RWPE2 (cell line): ENCODE results near the gene IL1RAPL1.

Source experiments
- ATAC-seq: fragments of 200-7000 bp; cut with Tn5 transposase; 3 replicates; pipeline ENCODE4 v1.9.1; 2021; ENCODE audit warnings: low read depth
- DNase-seq: peaks from one replicate; pipeline ENCODE4 v3.0.0-alpha.2; 2020; ENCODE audit warnings: low spot score
- H3K27ac ChIP-seq: fragments of 450-650 bp; 2 replicates; pipeline ENCODE4 v1.5.1; 2017; ENCODE audit warnings: mild to moderate bottlenecking; ENCODE audit not compliant: poor library complexity, severe bottlenecking
- H3K27me3 ChIP-seq: fragments of 250-450 bp; sonication (Bioruptor Pico); 2 replicates; pipeline ENCODE4 v1.5.1; 2021; ENCODE audit warnings: mild to moderate bottlenecking, moderate library complexity; ENCODE audit not compliant: insufficient read depth, poor library complexity, severe bottlenecking
- H3K36me3 ChIP-seq: fragments of 250-450 bp; sonication (Bioruptor Pico); 2 replicates; pipeline ENCODE4 v1.5.1; 2020; ENCODE audit warnings: low read depth, mild to moderate bottlenecking, moderate library complexity
- H3K4me1 ChIP-seq: fragments of 250-450 bp; sonication (Bioruptor Pico); 2 replicates; pipeline ENCODE4 v1.5.1; 2021; ENCODE audit warnings: mild to moderate bottlenecking, moderate library complexity; ENCODE audit not compliant: insufficient read depth, poor library complexity, severe bottlenecking
- H3K4me3 ChIP-seq: fragments of 250-450 bp; sonication (Bioruptor Pico); 2 replicates; pipeline ENCODE4 v1.5.1; 2021; ENCODE audit warnings: mild to moderate bottlenecking, moderate library complexity; ENCODE audit not compliant: severe bottlenecking
- H3K9me3 ChIP-seq: fragments of 250-450 bp; sonication (Bioruptor Pico); 2 replicates; pipeline ENCODE4 v1.5.1; 2021; ENCODE audit warnings: mild to moderate bottlenecking, moderate library complexity; ENCODE audit not compliant: severe bottlenecking
- TF ChIP-seq, protein P1 (sequence below): fragments of 450-650 bp; IDR thresholded peaks from one replicate; pipeline ENCODE4 v1.5.1; 2017; ENCODE audit warnings: mild to moderate bottlenecking, moderate library complexity; ENCODE audit not compliant: poor library complexity, severe bottlenecking

IL1RAPL1 gene

GRCh38 chrX:29530501-29530900, 943.3 kb downstream of the IL1RAPL1 start:
- Histone ChIP-seq H3K36me3 (no peaks in the 10 kb centered on the region), H3K27ac (no peak overlapping the region), H3K4me1 (no peaks in the 10 kb centered on the region), H3K27me3 (no peaks in the 10 kb centered on the region), H3K9me3 (no peaks in the 10 kb centered on the region), H3K4me3 (no peak overlapping the region)
- ATAC-seq: peak; percentile 40; the same call in 2 of the 3 replicates
- DNase-seq: no peak
- TF ChIP-seq, protein P1, sequence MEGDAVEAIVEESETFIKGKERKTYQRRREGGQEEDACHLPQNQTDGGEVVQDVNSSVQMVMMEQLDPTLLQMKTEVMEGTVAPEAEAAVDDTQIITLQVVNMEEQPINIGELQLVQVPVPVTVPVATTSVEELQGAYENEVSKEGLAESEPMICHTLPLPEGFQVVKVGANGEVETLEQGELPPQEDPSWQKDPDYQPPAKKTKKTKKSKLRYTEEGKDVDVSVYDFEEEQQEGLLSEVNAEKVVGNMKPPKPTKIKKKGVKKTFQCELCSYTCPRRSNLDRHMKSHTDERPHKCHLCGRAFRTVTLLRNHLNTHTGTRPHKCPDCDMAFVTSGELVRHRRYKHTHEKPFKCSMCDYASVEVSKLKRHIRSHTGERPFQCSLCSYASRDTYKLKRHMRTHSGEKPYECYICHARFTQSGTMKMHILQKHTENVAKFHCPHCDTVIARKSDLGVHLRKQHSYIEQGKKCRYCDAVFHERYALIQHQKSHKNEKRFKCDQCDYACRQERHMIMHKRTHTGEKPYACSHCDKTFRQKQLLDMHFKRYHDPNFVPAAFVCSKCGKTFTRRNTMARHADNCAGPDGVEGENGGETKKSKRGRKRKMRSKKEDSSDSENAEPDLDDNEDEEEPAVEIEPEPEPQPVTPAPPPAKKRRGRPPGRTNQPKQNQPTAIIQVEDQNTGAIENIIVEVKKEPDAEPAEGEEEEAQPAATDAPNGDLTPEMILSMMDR: no peak

DNA sequence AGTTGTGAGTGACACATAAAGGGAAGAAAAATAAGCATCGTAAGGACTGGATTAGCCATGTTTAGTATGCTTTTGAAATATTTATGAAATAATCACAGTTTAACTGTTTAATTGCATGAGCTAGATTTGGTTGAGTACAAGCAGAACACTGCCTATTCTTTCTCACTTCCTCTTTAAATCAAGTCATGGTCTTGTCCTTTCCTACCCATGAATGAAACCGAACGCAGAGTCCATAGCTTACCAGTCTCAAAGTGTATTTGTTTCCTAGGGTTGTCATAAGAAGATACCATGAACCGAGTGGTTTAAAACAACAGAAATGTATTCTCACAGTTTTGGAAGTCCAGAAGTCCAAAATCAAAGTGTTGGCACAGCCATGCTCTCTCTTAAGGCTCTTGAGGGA, 944.1 kb downstream of the IL1RAPL1 start:
- no peak for ATAC-seq
- Histone ChIP-seq H3K36me3 (no peaks in the 10 kb centered on the region), H3K27me3 (no peaks in the 10 kb centered on the region), H3K4me1 (no peaks in the 10 kb centered on the region), H3K27ac (no peak overlapping the region), H3K9me3 (no peaks in the 10 kb centered on the region), H3K4me3 (no peak overlapping the region)
- TF ChIP-seq, protein P1: no peak
- no peak for DNase-seq

DNA sequence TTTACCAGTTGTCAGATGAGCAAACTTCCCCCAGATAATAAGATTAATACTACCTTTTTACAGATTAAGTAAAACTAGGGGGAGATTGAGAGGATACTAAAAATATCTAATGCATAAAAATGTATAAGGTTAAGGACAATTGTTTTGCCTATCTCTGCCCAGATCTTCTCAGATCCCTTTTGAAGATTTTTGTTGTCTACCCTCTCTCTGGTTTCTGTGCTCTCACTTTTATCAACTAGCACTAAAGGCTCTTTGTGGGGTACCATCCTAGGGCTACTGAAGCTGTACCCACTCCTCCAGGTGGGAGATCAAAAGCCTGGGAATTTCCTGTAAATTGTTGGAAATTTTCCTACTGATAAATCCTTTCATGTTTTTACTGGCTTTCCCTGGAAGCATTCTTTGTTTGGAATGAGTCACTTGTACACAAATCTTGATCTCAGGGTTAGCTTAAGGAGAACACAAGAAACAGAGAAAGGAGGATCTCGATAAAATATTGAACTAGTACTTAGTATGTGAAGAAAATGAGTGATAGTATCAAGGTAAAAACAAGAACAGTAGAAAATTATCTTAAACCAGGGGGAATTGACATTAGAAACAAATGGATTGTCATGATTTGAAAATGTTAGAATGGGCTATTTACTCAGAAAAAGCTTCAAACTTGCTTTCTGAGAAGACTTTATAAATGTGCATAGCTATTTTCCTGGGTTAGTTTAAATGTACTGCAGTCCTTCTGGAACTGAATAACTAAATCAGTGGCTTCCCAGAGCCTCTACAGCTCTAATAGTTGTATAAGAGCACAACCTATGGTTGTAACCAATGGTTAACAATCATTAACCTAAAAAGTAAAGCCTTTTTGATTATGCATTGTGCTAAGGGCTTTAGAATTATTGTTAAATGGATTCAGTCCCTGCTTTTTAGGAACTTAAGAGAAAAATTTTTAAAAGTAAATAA, 948.2 kb downstream of the IL1RAPL1 start:
- ATAC-seq (peak; percentile 52; the same call in 2 of the 3 replicates), DNase-seq (no peak)
- Histone ChIP-seq H3K4me1 (no peaks in the 10 kb centered on the region), H3K27me3 (no peaks in the 10 kb centered on the region), H3K4me3 (no peak overlapping the region), H3K9me3 (no peaks in the 10 kb centered on the region), H3K27ac (no peak overlapping the region), H3K36me3 (no peaks in the 10 kb centered on the region)
- TF ChIP-seq, protein P1: no peak

GRCh38 chrX:29541038-29541437, 953.8 kb downstream of the IL1RAPL1 start:
- no peak for DNase-seq
- Histone ChIP-seq H3K36me3 (no peaks in the 10 kb centered on the region), H3K27ac (no peak overlapping the region), H3K9me3 (no peaks in the 10 kb centered on the region), H3K4me3 (no peak overlapping the region), H3K4me1 (no peaks in the 10 kb centered on the region), H3K27me3 (no peaks in the 10 kb centered on the region)
- TF ChIP-seq, protein P1: no peak
- ATAC-seq: no peak

GRCh38 chrX:29542152-29542551, 954.9 kb downstream of the IL1RAPL1 start:
- DNase-seq (no peak), ATAC-seq (no peak)
- TF ChIP-seq, protein P1: no peak
- no peaks in the 10 kb centered on the region for H3K9me3 ChIP-seq
- no peaks in the 10 kb centered on the region for H3K4me1 ChIP-seq
- no peaks in the 10 kb centered on the region for H3K36me3 ChIP-seq
- H3K4me3 ChIP-seq: no peak overlapping the region
- no peaks in the 10 kb centered on the region for H3K27me3 ChIP-seq
- no peak overlapping the region for H3K27ac ChIP-seq
